Stimulated activated CD4-positive, alpha-beta T cell treated with anti-CD3 and anti-CD28 coated beads, Interleukin-12 subunit alpha, Interleukin-12 subunit beta, amount 100 ng/mL, for 4 hours (primary cell): ENCODE results near the gene MEI1.
A peak's percentile ranks its signal among the peaks of the same experiment; 100 is the strongest.
"Not testable (repeated sequence)": the region's sequence is repeated elsewhere in the genome, so short reads cannot be mapped to it uniquely, and the experiment has no call there.

Experiments used
- DNase-seq: peaks from one replicate; pipeline ENCODE4 v3.0.0-alpha.2; 2020

Gene MEI1

GRCh38 chr22:41825376-41825775 is 126.1 kb downstream of the MEI1 start:
- DNase-seq, result no peak

- no peak for DNase-seq
Measured at GRCh38 chr22:41826021-41826420, 126.7 kb downstream of the MEI1 start.

DNA sequence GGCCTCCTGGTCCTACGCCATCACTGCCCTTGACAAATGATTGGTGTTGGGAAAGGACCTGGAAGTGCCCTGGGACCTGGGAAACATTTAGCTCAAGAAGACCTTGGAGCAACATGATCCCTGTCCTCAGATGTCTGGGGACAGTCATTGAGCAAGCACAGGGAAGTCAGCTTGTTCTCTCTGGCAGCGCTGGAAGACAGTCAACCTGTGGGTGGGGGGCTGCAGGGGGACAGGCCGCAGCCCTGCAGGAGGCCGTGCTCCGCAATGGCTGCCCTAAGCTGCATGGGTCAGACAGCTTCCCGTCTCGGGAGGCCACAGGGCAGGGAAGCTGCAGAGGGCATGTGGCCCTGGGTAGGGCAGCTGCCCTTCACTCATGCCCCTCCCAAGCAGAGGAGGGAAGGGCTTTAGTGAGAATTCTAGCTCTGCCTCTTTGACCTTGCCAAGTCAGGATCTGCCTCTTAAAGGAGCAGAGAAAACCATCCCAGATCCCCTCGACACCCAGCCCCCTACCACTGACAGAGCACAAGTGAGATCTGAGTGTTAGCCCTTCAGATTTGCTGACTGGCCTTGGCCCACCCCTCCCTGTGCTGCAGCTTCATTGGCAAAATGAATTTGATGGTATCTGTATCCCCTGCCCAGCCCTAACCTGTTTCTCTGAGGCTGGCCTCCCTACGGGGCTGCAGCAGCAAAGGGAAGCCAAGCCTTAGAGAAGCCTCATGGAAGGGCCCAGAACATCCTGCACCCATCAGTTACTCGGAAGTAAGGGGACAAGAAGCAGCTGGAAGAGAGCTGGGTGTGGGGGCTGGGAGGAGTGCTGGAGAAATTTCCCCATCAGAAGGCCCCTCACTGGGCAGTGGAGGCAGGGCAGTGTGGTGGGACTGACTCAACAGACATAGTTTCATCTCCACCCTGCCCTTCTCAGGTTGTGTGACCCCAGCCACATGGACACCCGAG is 127.4 kb downstream of the MEI1 start:
- DNase-seq, result no peak

GRCh38 chr22:41827671-41828070 is 128.4 kb downstream of the MEI1 start:
- DNase-seq, result no peak

DNA sequence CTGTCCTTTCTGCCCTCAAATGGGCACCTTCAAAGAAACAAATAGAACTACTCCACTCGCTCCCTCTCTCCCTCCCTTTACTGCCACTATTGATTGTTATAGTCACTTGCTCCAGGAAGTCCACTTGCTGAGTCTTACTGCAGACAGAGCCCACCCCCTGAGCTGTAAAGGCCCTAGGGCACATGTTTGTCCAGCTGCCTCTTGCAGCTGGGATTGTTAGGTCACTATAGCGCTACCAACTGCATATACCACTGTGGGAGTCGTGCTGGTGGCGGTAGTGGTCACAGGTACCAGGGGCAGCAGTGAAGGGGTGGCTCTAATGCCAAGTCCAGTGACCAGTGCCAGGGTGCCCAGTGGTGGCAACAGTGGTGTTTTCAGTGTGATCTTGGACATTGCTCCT is 129.2 kb downstream of the MEI1 start:
- DNase-seq, result no peak

- DNase-seq, result no peak
Measured at GRCh38 chr22:41830174-41830573, 130.9 kb downstream of the MEI1 start.

DNA sequence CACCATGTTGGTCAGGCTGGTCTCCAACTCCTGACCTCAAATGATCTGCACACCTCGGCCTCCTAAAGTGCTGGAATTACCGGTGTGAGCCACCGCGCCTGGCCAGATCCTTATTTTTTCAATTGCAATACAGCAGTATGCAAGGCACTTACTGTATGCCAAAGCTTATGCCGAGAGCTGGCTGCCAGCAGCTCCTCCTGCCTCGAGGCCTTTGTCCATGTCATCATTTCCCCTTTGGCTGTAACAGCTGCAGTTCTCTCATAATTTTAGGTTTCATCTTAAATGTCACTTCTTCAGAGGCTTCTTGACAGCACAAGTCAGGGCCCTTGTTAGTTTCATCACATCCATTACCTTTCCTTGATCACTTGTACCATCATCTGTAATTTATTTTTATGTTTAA is 132.1 kb downstream of the MEI1 start:
- DNase-seq, result no peak

DNA sequence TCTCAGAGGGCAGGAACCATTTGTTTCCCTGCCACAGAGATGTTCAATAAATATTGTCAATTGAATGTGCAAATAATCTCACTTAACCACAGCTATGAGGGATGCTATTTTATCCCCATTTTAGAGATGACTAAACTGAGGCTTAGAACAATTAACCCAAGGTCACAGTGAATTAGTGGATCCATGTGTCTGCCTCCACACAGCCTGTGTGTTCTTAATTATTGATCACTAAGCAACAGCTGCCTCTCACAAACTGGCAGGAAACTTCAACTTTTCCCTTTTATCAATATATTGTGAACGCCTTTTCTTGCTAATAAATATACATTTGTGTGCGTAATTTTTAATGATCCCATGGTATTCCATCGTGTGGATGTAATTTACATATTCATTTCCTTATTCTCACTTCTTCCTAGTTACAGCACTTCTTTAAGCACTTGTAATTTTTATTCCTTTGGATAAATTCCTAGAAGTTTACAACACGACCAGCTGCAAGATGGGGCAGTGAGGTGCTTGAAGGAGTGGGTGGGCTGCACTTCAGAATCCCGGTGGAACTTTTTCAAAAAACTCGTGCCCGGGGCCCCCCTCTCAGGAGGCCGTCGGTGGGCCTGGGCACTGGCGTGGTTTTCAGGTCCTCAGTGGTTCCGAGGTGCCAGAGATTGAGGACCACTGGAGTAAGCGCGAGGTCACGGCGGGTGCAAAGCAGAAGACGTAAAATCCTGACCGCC is 132.7 kb downstream of the MEI1 start:
- DNase-seq, result no peak

DNA sequence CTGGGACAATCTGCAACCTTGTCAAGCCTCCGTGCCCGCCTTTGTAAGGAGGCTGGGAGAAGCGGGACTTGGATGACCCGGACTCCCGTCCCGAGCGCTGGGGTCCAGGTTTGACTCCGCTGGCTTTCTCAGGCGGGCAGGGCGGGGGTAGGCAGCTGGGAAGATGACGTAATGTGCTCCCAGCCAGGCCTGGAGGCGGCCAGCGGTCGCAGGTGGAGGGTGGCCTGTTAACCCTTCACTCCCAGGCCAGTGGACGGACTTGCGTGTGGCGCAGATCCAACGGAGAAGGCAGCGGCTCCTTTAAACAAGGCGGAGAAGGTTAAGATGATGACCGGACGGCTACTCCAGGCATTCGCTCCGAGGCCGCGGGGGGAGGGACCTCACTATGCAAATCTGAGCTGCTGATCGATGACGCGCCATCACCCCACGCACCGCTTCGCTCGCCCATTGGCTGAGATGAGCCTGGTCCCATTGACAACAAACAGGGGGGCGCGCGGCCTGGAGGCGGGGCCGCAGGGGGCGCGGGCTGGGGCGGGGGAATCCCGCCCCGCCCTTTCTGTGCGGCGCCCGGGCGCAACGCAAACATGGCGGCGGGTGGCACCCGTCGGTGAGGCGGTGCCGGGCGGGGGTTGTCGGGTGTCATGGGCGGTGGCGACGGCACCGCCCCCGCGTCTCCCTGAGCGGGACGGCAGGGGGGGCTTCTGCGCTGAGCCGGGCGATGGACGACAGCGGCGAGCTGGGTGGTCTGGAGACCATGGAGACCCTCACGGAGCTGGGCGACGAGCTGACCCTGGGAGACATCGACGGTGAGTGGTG is 133.5 kb downstream of the MEI1 start, which contains the start of gene SREBF2:
TSS of gene SREBF2 (plus strand) at position 553 of the 816 bp plus-strand sequence. CDS start at position 719, 166 bp downstream.
- peak; percentile 98 for DNase-seq

DNA sequence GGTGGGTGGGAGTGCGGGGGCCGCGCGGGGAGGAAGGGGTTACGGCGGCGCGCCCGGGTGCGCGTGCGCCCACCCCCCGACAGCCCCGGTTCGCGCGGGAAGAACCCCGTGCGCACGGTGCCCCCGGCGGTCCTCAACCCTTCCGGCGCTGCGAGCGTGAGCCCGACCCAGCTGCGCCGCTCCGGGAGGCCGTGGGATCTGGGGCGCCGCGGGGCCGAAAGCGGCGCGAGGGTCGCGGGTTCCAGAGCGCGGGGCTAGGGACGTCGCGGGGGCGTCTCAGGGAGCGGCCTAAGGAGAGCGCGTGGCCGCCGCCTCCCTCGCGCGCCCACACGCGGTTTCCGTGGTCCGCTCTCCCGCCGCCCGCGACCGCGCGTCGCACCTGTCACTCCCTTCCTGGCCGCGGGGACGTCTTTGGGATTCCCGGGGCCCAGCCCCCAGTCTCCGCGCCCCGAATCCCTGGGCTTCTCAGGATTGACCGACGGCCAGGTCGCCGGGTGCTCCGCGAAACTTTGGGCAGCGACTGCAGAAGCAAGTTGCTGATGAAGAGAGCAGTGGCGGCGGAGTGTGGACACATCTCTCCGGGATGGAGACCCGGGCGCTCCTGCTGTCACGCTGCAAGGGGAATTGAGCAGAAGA is 134.2 kb downstream of the MEI1 start:
- peak; percentile 39 for DNase-seq

- DNase-seq, result no peak
Measured at GRCh38 chr22:41834005-41834944, 135.0 kb downstream of the MEI1 start.

- DNase-seq, result not testable (repeated sequence)
Measured at GRCh38 chr22:41835462-41835861, 136.2 kb downstream of the MEI1 start.

- DNase-seq, result no peak
Measured at GRCh38 chr22:41836551-41836950, 137.2 kb downstream of the MEI1 start.

DNA sequence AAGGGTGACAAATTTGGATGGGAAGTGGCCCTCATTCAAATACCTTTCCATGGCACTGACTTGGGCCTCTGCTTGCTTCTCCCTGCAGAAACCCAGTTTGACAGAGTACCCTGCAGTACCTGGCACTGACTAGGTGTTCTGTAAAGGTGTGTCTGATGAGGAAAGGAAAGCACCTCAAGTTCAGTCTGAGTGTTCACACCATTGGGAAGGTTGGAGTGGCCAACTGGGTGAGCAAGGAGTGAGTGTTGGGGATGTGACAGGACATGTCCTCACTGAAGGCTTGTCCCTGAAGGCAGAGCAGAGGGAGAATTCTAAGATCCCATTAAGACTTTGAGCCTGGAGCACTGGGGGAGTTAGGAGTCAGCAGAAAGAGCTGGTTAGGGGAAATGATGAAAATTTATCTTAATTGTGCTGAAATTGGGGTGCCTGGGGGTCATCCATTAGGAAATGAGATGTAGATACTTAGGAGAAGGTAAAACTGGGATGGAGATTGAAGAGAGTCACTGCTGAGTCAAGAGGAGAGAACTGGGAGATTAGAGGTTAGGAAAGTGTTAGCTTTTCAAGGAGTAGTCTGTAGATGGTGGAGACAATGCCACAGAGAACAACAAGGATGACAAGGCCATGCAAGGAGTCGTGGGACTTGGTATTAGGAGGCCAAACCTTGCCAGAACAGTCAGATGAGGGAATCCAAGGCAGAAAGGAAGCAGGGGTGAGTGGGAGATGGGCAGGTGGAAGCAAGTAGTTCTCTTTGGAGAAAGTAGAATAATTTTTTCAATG is 139.7 kb downstream of the MEI1 start:
- no peak for DNase-seq

DNA sequence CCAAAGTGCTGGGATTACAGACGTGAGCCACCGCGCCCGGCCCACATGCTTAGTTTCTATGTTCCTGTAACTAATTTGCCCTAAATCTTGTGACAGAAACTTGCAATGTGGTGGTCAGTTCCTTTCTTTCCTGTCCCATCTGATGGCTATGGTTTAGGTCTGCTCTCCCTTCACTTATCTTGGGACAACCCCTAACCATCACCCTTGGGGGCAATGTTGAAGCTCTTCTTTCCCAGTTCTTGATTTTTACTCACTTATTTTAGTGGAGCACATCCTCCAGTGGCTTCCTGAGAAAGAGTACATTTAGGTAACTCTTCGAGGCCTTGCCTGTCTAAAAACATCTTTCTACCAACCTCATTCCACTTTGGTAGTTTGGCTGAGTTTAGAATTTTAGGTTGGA is 140.9 kb downstream of the MEI1 start:
- DNase-seq, result no peak

DNA sequence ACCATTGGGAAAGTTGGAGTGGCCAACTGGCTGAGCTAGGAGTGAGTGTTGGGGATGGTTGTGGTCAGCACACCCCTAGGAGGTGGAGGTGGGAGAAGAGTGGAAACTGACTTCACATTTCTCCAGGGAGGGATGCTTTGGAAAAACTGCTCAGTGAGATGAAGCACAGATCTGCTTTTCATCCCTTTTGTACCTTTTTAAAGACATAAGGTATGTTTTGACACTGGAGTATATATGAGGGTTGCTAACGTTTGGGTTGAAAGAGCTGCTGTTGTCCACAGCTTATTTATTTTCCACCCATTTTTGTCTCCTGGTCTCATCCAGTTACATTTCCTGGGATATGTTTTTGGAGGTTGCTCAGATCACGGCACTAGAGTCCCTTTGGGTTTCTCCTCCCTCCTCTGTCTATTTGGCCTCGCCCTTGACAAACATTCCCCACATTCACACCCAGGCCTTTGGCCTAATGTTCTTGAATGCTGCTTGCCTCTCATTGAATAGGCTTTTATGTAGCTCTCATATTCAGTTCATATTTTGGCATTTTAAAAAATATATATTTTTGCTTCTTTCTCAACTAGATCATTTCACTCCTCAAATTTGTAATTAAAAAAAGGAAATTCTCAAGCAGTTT is 141.9 kb downstream of the MEI1 start:
- no peak for DNase-seq

- no peak for DNase-seq
Measured at GRCh38 chr22:41842996-41843970, 144.0 kb downstream of the MEI1 start.

DNA sequence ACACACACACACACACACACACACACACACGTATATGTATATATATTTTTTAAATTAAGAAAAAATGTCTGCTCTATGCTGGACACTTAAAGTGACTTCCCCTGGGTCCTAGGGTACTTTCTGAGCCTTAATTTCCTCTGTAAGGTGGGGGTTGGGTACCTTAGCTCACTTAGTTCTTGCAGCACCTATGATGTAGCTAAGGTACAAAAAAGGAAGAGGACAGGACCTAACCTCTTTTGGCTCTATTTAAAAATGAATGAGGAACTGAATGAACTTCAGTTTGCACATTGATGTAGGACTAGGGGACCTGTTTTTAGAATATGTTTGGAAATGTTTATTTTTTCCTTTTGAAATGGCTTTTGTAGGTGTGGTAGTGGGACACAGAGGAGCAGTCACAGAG is 144.7 kb downstream of the MEI1 start:
- DNase-seq, result no peak

GRCh38 chr22:41844513-41844912 is 145.2 kb downstream of the MEI1 start:
- no peak for DNase-seq
